Uterus (tissue), 4 donors: ENCODE results near the gene NOP9. TPM values are rescaled to one million over a fixed set of nuclear protein-coding genes. Genes with fewer than 3 reads are reported as not detected.
"Not testable (repeated sequence)": the region's sequence is repeated elsewhere in the genome, so short reads cannot be mapped to it uniquely, and the experiment has no call there.

Experiments used
- DNase-seq, 2 donors: peaks; one replicate each; pipeline ENCODE4 v3.0.0-alpha.2; 2019 to 2020
- H3K27ac ChIP-seq, 2 donors: fragments of 200-600 bp; sonication (generic); 1 replicate in 1 of 2; 2 replicates in 1 of 2; pipeline ENCODE4 v1.5.1; 2016 to 2018
- H3K27me3 ChIP-seq, 2 donors: fragments of 200-600 bp; sonication (generic); one replicate each; pipeline ENCODE4 v1.5.1; 2018 to 2019; ENCODE audit warnings: control low read depth in 1 of 2
- H3K36me3 ChIP-seq, 2 donors: fragments of 200-600 bp; sonication (generic); one replicate each; pipeline ENCODE4 v1.5.1; 2019; ENCODE audit warnings: control low read depth in 1 of 2
- H3K4me1 ChIP-seq, 2 donors: fragments of 200-600 bp; sonication (generic); one replicate each; pipeline ENCODE4 v1.5.1; 2018 to 2019; ENCODE audit warnings: control low read depth in 1 of 2
- H3K4me3 ChIP-seq, 2 donors: fragments of 200-600 bp; sonication (generic); 1 replicate in 1 of 2; 2 replicates in 1 of 2; pipeline ENCODE4 v1.5.1; 2018 to 2019; ENCODE audit warnings: mild to moderate bottlenecking in 1 of 2
- H3K9me3 ChIP-seq, 2 donors: fragments of 200-600 bp; sonication (generic); one replicate each; pipeline ENCODE4 v1.5.1; 2019; ENCODE audit warnings: control low read depth in 1 of 2
- POLR2A ChIP-seq, 2 donors: fragments of 450-650 bp; IDR thresholded peaks; one replicate each; pipeline ENCODE4 v1.6.1; 2016; ENCODE audit warnings: antibody characterized with exemption in 2 of 2, mild to moderate bottlenecking in 1 of 2, moderate library complexity in 1 of 2
- intact Hi-C: fragments of 100-400 bp; cut with DNase I; formaldehyde crosslinking; loops from one replicate; pipeline ENCODE4 v1.15.1; 2023; ENCODE audit warnings: low total_unique reads
- total RNA-seq, 4 donors: library from RNA; depleted of rRNA in 3 of 4; stranded (reverse); fragments of >200 nt in 3 of 4; gene quantifications; one replicate each; pipeline versions ENCODE4 v1.1.0 to v1.2.4, GENCODE V29; 2014 to 2023
- TF ChIP-seq, protein P1 (sequence below), 4 experiments: fragments of 200-600 bp in 2 of 4; fragments of 450-650 bp in 2 of 4; sonication (generic) in 2 of 4; IDR thresholded peaks; one replicate each; pipeline ENCODE4 v1.5.1; 2016 to 2019; ENCODE audit warnings: antibody characterized with exemption in 4 of 4, mild to moderate bottlenecking in 2 of 4, moderate library complexity in 1 of 4
- donor health status: DM: yes; HTN: yes; CAD: no.

NOP9 gene
- total RNA-seq, 4 donors from 2014 or later, result 5.0 to 23.5 (median 22.5) TPM

DNA sequence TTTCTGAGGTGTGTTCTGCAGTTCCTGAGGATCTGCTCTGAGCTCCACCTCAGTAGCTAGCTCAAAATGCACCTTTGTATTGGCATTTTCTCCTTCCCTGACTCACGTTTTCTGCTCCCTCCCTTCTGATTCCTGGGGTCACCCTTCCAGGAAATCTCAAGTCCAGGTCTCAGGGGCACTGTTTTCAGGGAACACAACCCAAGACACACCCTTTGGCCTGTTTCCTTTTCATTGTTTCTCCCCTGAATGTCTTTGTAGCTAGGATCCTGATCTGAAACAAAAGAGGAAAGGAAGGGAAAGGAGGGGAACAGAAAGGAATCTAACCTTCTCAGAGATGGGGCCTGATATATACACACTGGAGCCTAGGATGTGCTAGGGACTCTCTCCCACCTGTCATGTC, 47.5 kb downstream of the NOP9 start:
- intact Hi-C loops, result no loop called here
- no peak for DNase-seq
- Histone ChIP-seq H3K27ac (no peak overlapping the region), H3K27me3 (no peaks in the 10 kb centered on the region), H3K4me3 (no peak overlapping the region), H3K9me3 (no peaks in the 10 kb centered on the region), H3K4me1 (no peaks in the 10 kb centered on the region), H3K36me3 (no peaks in the 10 kb centered on the region)
- no peak for TF ChIP-seq POLR2A (IDR thresholded peaks at IDR 0.05)
- TF ChIP-seq, protein P1, sequence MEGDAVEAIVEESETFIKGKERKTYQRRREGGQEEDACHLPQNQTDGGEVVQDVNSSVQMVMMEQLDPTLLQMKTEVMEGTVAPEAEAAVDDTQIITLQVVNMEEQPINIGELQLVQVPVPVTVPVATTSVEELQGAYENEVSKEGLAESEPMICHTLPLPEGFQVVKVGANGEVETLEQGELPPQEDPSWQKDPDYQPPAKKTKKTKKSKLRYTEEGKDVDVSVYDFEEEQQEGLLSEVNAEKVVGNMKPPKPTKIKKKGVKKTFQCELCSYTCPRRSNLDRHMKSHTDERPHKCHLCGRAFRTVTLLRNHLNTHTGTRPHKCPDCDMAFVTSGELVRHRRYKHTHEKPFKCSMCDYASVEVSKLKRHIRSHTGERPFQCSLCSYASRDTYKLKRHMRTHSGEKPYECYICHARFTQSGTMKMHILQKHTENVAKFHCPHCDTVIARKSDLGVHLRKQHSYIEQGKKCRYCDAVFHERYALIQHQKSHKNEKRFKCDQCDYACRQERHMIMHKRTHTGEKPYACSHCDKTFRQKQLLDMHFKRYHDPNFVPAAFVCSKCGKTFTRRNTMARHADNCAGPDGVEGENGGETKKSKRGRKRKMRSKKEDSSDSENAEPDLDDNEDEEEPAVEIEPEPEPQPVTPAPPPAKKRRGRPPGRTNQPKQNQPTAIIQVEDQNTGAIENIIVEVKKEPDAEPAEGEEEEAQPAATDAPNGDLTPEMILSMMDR (IDR thresholded peaks at IDR 0.05), result no peak

DNA sequence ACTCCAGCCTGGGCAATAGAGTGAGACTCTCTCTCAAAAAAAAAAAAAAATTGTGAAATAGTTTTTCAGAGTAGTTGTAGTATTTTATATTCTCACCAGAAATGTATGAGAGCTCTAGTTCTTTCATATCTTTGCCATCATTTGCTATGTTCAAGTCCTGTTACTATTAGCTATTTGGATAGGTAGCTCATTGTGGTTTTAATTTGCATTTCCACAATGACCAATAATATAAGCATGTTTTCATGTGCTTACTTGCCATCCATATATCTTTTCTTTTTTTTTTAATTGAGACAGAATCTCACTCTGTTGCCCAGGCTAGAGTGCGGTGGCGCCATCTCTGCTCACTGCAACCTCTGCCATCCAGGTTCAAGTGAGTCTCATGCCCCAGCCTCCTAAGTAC, 48.5 kb downstream of the NOP9 start:
- Histone ChIP-seq H3K27ac (no peak overlapping the region), H3K36me3 (no peaks in the 10 kb centered on the region), H3K27me3 (no peaks in the 10 kb centered on the region), H3K4me3 (no peak overlapping the region), H3K9me3 (no peaks in the 10 kb centered on the region), H3K4me1 (no peaks in the 10 kb centered on the region)
- DNase-seq, result no peak
- no peak for TF ChIP-seq POLR2A (IDR thresholded peaks at IDR 0.05)
- TF ChIP-seq, protein P1 (IDR thresholded peaks at IDR 0.05), result no peak
- intact Hi-C loops, result no loop called here

DNA sequence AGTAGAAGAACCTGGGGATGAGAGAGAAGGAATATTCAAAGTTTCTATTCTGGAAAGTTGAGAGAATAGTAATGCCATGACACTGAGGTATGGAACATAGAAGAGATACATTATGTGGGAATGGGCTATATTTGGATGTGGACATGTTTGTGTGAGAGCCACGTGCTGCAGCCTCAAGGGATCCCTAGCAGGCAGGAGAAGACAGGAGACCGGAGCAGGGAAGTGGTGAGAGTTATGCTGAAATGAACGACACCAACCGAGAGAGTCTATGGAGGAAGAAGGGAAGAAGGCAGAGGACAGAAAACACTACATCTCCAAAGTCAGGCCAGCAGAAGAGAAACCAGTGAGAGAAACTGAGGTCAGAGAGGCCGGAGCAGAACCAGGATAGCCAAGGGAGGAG, 50.1 kb downstream of the NOP9 start:
- no peak for DNase-seq
- no peak for TF ChIP-seq POLR2A (IDR thresholded peaks at IDR 0.05)
- TF ChIP-seq, protein P1 (IDR thresholded peaks at IDR 0.05), result no peak
- Histone ChIP-seq H3K36me3 (no peaks in the 10 kb centered on the region), H3K27me3 (no peaks in the 10 kb centered on the region), H3K4me1 (no peaks in the 10 kb centered on the region), H3K9me3 (no peaks in the 10 kb centered on the region), H3K4me3 (no peak overlapping the region), H3K27ac (no peak overlapping the region)
- intact Hi-C loops, result no loop called here

DNA sequence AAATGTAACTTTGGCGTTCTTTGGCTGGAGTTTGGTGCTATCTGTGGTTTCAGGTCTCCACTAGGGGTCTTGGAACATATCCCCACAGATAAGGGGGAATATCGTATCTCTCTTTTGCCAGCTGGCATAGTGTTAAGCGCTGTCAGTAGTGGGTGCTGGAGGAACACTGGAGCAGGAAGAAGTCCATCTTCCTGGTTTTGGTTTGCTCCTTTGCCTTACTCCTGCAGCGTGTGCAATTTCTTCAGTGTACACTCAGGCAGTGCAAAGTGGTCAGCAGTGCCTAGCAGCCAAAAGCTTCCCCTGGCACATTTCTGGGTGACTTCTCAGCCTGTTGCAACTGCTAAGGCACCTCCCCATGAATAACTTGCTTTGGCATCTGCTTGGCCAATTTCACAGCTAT, 51.9 kb downstream of the NOP9 start:
- intact Hi-C loops, result no loop called here
- TF ChIP-seq, protein P1 (IDR thresholded peaks at IDR 0.05), result no peak
- no peak for TF ChIP-seq POLR2A (IDR thresholded peaks at IDR 0.05)

DNA sequence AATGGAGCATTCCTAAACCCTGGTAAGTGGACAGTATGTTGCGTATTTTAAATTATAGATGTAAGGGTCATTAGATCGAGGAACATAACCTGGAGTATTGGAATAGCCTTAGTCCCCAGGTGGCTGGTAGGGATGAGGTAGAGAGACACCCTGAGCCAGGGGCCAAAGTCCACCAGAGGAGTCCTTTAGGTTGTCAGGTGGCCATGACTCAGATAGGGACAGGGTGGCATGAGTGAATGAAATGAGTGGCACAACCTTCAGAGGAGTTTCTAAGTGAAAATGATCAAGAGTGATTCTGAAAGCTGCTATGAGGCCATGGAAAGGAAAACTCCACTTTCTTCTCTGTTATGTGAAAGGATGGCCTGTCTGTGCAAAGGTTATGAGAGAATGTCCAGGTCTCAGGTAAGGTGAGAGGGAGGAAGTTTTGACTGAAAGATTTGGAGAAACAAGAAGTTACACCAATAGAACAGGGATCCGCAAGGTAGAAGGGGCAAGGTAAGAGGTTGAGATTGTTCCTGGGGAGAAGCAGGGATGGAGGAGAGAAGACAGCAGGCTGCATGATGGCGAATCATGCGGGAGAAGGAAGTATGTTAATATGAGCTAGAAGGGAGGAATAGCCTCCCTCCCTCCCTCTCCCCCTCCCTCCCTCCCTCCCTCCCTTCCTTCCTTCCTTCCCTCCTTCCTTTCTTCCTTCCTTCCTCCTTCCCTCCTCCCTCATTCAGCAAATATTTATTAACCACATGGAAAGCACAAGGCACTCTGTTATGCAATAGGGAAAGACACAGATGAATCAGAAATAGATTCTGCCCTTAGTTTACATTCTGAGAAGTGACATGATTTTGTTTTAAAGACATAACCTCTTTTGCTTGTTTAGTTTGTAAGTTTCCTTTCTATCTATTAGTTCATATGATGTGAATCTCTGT, 54.2 kb downstream of the NOP9 start:
- no peak overlapping the region for H3K27ac ChIP-seq
- no peaks in the 10 kb centered on the region for H3K27me3 ChIP-seq
- no peaks in the 10 kb centered on the region for H3K36me3 ChIP-seq
- no peak overlapping the region for H3K4me3 ChIP-seq
- TF ChIP-seq, protein P1 (IDR thresholded peaks at IDR 0.05), result no peak
- no peak for TF ChIP-seq POLR2A (IDR thresholded peaks at IDR 0.05)
- intact Hi-C loops, result no loop called here
- DNase-seq, result no peak
- no peaks in the 10 kb centered on the region for H3K9me3 ChIP-seq
- H3K4me1 ChIP-seq, result no peaks in the 10 kb centered on the region

More for the DNA sequence above, 51.9 kb downstream of the NOP9 start:
- Histone ChIP-seq H3K9me3 (no peaks in the 10 kb centered on the region), H3K36me3 (no peaks in the 10 kb centered on the region), H3K27ac (no peak overlapping the region), H3K4me1 (no peaks in the 10 kb centered on the region), H3K27me3 (no peaks in the 10 kb centered on the region), H3K4me3 (no peak overlapping the region)
- DNase-seq, result no peak

DNA sequence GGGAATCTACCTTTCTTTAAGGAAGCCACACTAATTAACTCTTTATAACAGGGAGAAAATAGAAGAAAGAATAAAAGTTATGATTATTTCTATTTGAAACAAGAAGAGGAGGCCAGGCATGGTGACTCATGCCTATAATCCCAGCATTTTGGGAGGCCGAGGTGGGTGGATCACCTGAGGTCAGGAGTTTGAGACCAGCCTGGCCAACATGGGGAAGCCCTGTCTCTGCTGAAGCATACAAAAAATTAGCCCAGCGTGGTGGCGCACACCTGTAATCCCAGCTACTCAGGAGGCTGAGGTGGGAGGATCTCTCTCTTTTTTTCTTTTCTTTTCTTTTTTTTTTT, 54.8 kb downstream of the NOP9 start:
- H3K27me3 ChIP-seq, intact Hi-C loops, DNase-seq, H3K4me1 ChIP-seq, H3K27ac ChIP-seq, H3K9me3 ChIP-seq, H3K4me3 ChIP-seq, H3K36me3 ChIP-seq: not testable (repeated sequence)
